GM12878 (cell line): ENCODE data around the gene DLX1. TPM values are rescaled to one million over a fixed set of nuclear protein-coding genes. Genes with fewer than 3 reads are reported as not detected.

Experiments used
- ATAC-seq: fragments of 200-7000 bp; cut with Tn5 transposase; 3 replicates; pipeline ENCODE4 v1.9.1; 2020; ENCODE audit warnings: mild to moderate bottlenecking, moderate library complexity
- BruUV-seq: library from RNA; stranded (reverse); fragments of 400-500 nt; replicated peaks from 2 replicates; lab custom pipeline; 2021; lab: Mats Ljungman, UMichigan
- CTCF ChIA-PET: fragments of 300-600 bp; sonication (Branson Sonifier 250); formaldehyde crosslinking; extraction: SDS; loops from one replicate; lab custom pipeline; 2021; ENCODE audit warnings: inconsistent platforms; lab: Yijun Ruan, JAX
- POLR2A ChIA-PET: fragments of 350-600 bp; formaldehyde crosslinking; extraction: SDS; loops from one replicate; lab custom pipeline; 2021; ENCODE audit warnings: inconsistent platforms; lab: Charles Lee
- RAD21 ChIA-PET: fragments of 300-600 bp; sonication (Branson Sonifier 250); formaldehyde crosslinking; loops from one replicate; lab custom pipeline; 2023; ENCODE audit warnings: antibody characterized with exemption; ENCODE audit not compliant: unreplicated experiment; lab: Charles Lee
- SMC1A ChIA-PET: fragments of 300-600 bp; sonication (Branson Sonifier 250); formaldehyde crosslinking; loops from one replicate; lab custom pipeline; 2023; ENCODE audit not compliant: unreplicated experiment, uncharacterized antibody; lab: Charles Lee
- DNase-seq: peaks from one replicate; pipeline ENCODE4 v3.0.0-alpha.2; 2011; ENCODE audit warnings: low read depth, low spot score
- FAIRE-seq: peaks from 3 replicates; lab custom pipeline; 2011; peaks lifted over from hg19 to GRCh38; lab: Jason Lieb, UNC
- H2AFZ ChIP-seq: 2 replicates; pipeline ENCODE4 v1.6.0; 2011; ENCODE audit warnings: low read depth, low read length, control low read depth; ENCODE audit not compliant: control insufficient read depth
- H3K27ac ChIP-seq: 2 replicates; pipeline ENCODE4 v1.5.1; 2011; ENCODE audit warnings: control low read depth; ENCODE audit not compliant: control insufficient read depth, insufficient read depth
- H3K27me3 ChIP-seq, 2 experiments: replicated peaks in 1 of 2; 2 replicates each; pipeline versions ENCODE4 v1.6.0 to v1.6.1; 2011; ENCODE audit warnings: low read length in 1 of 2; ENCODE audit not compliant: control insufficient read depth in 2 of 2, insufficient read depth in 2 of 2
- H3K36me3 ChIP-seq, 2 experiments: 2 replicates each; pipeline ENCODE4 v1.5.1; 2011; ENCODE audit warnings: low read length in 1 of 2; ENCODE audit not compliant: control insufficient read depth in 2 of 2, insufficient read depth in 2 of 2
- H3K4me1 ChIP-seq: 2 replicates; pipeline ENCODE4 v1.6.1; 2011; ENCODE audit warnings: mild to moderate bottlenecking, low read length, moderate library complexity, mixed read lengths; ENCODE audit not compliant: control insufficient read depth, insufficient read depth
- H3K4me2 ChIP-seq: 2 replicates; pipeline ENCODE4 v1.6.0; 2011; ENCODE audit warnings: control low read depth; ENCODE audit not compliant: control insufficient read depth, insufficient read depth
- H3K4me3 ChIP-seq: fragments of 200-600 bp; sonication (generic); 2 replicates; pipeline ENCODE4 v1.5.1; 2016
- H3K79me2 ChIP-seq: 2 replicates; pipeline ENCODE4 v1.6.0; 2011; ENCODE audit warnings: low read length; ENCODE audit not compliant: control insufficient read depth, insufficient read depth
- H3K9ac ChIP-seq: 2 replicates; pipeline ENCODE4 v1.8.0; 2011; ENCODE audit warnings: low read length, control low read depth, mixed read lengths; ENCODE audit not compliant: control insufficient read depth, insufficient read depth
- H3K9me3 ChIP-seq: replicated peaks from 3 replicates; pipeline ENCODE4 v1.5.1; 2011; ENCODE audit warnings: mild to moderate bottlenecking, low read length; ENCODE audit not compliant: control insufficient read depth, insufficient read depth
- H4K20me1 ChIP-seq: 2 replicates; pipeline ENCODE4 v1.6.0; 2011; ENCODE audit not compliant: control insufficient read depth, insufficient read depth
- CHD2 ChIP-seq: IDR thresholded peaks from 2 replicates; pipeline ENCODE4 v1.6.1; 2011; ENCODE audit warnings: low read depth, low read length, improper control_type of control experiment, borderline replicate concordance
- JUNB ChIP-seq: IDR thresholded peaks from 2 replicates; pipeline ENCODE4 v1.6.1; 2016; ENCODE audit warnings: antibody characterized with exemption, mild to moderate bottlenecking
- MYB ChIP-seq: fragments of 150-350 bp; IDR thresholded peaks from 2 replicates; pipeline ENCODE4 v1.6.1; 2014; ENCODE audit warnings: mild to moderate bottlenecking, low read depth, low read length, borderline replicate concordance
- NRF1 ChIP-seq: conservative IDR thresholded peaks from 2 replicates; pipeline ENCODE4 v1.6.1; 2011; ENCODE audit warnings: mild to moderate bottlenecking, low read depth, low read length, improper control_type of control experiment
- POLR2AphosphoS2 ChIP-seq: IDR thresholded peaks from 2 replicates; pipeline ENCODE4 v1.6.1; 2011; ENCODE audit warnings: low read depth, mild to moderate bottlenecking, low read length, improper control_type of control experiment, moderate library complexity
- RAD51 ChIP-seq: fragments of 450-650 bp; IDR thresholded peaks from 2 replicates; pipeline ENCODE4 v1.6.1; 2016; ENCODE audit warnings: moderate library complexity, mild to moderate bottlenecking, inconsistent platforms
- SIX5 ChIP-seq: IDR thresholded peaks from 2 replicates; pipeline ENCODE4 v1.6.1; 2011; ENCODE audit warnings: mild to moderate bottlenecking, low read depth, low read length, moderate library complexity; ENCODE audit not compliant: severe bottlenecking
- SMARCA5 ChIP-seq: fragments of 450-650 bp; IDR thresholded peaks from 2 replicates; pipeline ENCODE4 v1.6.1; 2017; ENCODE audit warnings: mild to moderate bottlenecking
- SP1 ChIP-seq: IDR thresholded peaks from one replicate; pipeline ENCODE4 v1.6.1; 2011; ENCODE audit warnings: low read depth, low read length
- SREBF1 ChIP-seq: IDR thresholded peaks from 2 replicates; pipeline ENCODE4 v1.6.1; 2012; ENCODE audit warnings: mild to moderate bottlenecking, low read length
- STAT1 ChIP-seq: fragments of 450-650 bp; conservative IDR thresholded peaks from 2 replicates; pipeline ENCODE4 v1.6.1; 2014; ENCODE audit warnings: antibody characterized with exemption, mild to moderate bottlenecking
- WGBS: methylation state at CpG from one replicate; pipeline ENCODE4 v1.1.6; 2016; ENCODE audit warnings: low lambda C conversion rate; ENCODE audit not compliant: insufficient replicate concordance, insufficient coverage; ENCODE audit errors: missing lambda C conversion rate; 5-methylcytosine and 5-hydroxymethylcytosine counted together
- in situ Hi-C: fragments of 300-500 bp; cut with MboI; formaldehyde crosslinking; loops from 9 replicates; pipeline ENCODE4 v1.14.3; 2018; ENCODE audit warnings: mixed read lengths
- intact Hi-C: fragments of 100-400 bp; cut with micrococcal nuclease; formaldehyde crosslinking; loops from one replicate; pipeline ENCODE4 v1.14.2; 2022; ENCODE audit not compliant: unreplicated experiment
- polyA plus RNA-seq, 11 experiments: library from polyadenylated mRNA; depleted of rRNA in 4 of 11; unstranded in 6 of 11; stranded (reverse) in 5 of 11; fragments of >200 nt; fragmentation: Nextera tagmentation in 4 of 11; fragmentation: Illumina TruSeq in 1 of 11; extraction: Ambion mirVana in 4 of 11; extraction: Trizol in 1 of 11; gene quantifications; 1 replicate in 1 of 11; 2 replicates in 10 of 11; pipeline versions ENCODE4 v1.2.1 to v1.2.3, GENCODE V29; 2011 to 2016; ENCODE audit warnings: inconsistent platforms in 2 of 11, missing spikeins in 2 of 11, low read depth in 1 of 11
- total RNA-seq, 4 experiments: library from RNA; depleted of rRNA in 3 of 4; stranded (reverse); fragments of >200 nt in 3 of 4; fragmentation: Illumina TruSeq in 1 of 4; extraction: Trizol in 1 of 4; gene quantifications; 2 replicates each; pipeline versions ENCODE4 v1.2.1 to v1.2.3, GENCODE V29; 2013 to 2021
- TF ChIP-seq, protein P1 (sequence below): fragments of 450-650 bp; formaldehyde crosslinking; IDR thresholded peaks from 2 replicates; pipeline ENCODE4 v1.5.0; 2022; ENCODE audit warnings: mild to moderate bottlenecking, missing genetic modification characterization
- TF ChIP-seq, protein P2 (sequence below): fragments of 450-650 bp; IDR thresholded peaks from 2 replicates; pipeline ENCODE4 v1.6.1; 2017; ENCODE audit warnings: mild to moderate bottlenecking, moderate library complexity

DLX1 gene
- total and polyA plus RNA-seq, 10 of the 15 experiments (the other 5 are each of a cell fraction or from before 2014, with no cell fraction given), result 0.06 TPM; not detected in 9

DNA sequence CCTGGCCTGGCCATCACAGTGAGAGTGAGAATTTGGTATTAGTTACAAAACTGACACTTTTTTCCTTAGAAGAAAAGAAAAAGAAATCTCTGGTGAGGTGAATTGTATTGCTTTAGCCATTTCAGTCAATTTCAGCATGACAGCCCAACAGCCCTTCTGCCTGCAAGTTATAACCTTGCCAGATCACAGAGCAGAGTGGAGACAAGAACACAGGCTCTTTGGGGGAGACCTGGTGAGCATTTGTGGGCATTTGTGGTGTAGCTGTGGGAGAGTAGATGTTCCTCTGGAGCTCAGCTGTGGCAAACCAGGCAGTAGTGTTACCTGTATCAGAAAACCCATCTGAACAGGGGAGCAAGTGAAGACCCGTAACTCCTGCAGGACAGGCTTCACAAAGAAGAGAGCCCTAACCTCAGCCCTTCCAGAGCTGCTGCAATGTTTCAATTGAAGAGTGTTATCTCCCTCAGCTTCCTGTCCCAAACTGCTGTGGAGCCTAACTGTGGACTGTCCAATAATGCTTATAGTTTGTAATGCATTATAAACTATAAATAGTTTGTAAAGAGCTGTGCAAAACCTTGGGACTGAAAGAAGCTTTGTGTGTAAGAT is 22.8 kb upstream of the DLX1 start (continued):
- TF ChIP-seq, protein P1, sequence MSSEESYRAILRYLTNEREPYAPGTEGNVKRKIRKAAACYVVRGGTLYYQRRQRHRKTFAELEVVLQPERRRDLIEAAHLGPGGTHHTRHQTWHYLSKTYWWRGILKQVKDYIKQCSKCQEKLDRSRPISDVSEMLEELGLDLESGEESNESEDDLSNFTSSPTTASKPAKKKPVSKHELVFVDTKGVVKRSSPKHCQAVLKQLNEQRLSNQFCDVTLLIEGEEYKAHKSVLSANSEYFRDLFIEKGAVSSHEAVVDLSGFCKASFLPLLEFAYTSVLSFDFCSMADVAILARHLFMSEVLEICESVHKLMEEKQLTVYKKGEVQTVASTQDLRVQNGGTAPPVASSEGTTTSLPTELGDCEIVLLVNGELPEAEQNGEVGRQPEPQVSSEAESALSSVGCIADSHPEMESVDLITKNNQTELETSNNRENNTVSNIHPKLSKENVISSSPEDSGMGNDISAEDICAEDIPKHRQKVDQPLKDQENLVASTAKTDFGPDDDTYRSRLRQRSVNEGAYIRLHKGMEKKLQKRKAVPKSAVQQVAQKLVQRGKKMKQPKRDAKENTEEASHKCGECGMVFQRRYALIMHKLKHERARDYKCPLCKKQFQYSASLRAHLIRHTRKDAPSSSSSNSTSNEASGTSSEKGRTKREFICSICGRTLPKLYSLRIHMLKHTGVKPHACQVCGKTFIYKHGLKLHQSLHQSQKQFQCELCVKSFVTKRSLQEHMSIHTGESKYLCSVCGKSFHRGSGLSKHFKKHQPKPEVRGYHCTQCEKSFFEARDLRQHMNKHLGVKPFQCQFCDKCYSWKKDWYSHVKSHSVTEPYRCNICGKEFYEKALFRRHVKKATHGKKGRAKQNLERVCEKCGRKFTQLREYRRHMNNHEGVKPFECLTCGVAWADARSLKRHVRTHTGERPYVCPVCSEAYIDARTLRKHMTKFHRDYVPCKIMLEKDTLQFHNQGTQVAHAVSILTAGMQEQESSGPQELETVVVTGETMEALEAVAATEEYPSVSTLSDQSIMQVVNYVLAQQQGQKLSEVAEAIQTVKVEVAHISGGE (CRISPR knock-in tag), result no peak
- TF ChIP-seq SP1, result no peak
- TF ChIP-seq JUNB, result no peak
- no peak for TF ChIP-seq POLR2AphosphoS2

DNA sequence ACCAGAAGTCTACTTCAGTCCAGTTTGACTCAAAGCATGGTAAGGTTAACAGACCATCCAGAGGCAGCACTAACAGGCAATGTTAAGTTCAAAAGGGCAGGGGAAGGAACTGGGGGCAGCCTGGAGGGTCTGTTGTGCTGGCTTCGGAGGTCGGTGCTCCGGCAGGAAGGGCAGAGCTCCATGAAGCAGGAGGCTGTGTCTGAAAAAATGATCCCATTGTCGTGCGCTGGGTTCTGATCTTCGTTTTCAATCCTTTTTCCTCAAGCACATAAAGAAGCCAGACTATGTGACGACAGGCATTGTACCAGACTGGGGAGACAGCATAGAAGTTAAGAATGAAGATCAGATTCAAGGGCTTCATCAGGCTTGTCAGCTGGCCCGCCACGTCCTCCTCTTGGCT is 21.9 kb upstream of the DLX1 start:
- H3K27ac ChIP-seq, result no peak overlapping the region
- no peaks in the 10 kb centered on the region for H4K20me1 ChIP-seq
- 0 out of 4 replicates have a peak, but pooled peaks cover 0 to 3% of the 10 kb centered on the region in 2 experiments for H3K36me3 ChIP-seq
- no peak overlapping the region for H2AFZ ChIP-seq
- no peaks in the 10 kb centered on the region for H3K9me3 ChIP-seq
- BruUV-seq, result no TSS peak
- no peak overlapping the region for H3K4me3 ChIP-seq
- ChIA-PET SMC1A (interaction anchor here (0.7 to 1.0 kb wide), 2 partner anchors 19 to 51 kb away, joined by 3 read pairs; no protein-coding TSS in a partner anchor), RAD21 (no interaction called here), CTCF (interaction anchor here (0.6 to 0.8 kb wide), 2 partner anchors 10 to 13 kb away, joined by 3 to 4 read pairs; no protein-coding TSS in a partner anchor), POLR2A (no interaction called here)
- FAIRE-seq, result no peak
- in situ Hi-C loops, result no loop called here
- no peaks in the 10 kb centered on the region for H3K27me3 ChIP-seq
- no peak overlapping the region for H3K9ac ChIP-seq
- H3K79me2 ChIP-seq, result no peaks in the 10 kb centered on the region
- TF ChIP-seq SMARCA5 (no peak), RAD51 (no peak), MYB (no peak), STAT1 (no peak), SREBF1 (no peak), NRF1 (no peak), SIX5 (no peak), CHD2 (no peak)
- TF ChIP-seq, protein P2, sequence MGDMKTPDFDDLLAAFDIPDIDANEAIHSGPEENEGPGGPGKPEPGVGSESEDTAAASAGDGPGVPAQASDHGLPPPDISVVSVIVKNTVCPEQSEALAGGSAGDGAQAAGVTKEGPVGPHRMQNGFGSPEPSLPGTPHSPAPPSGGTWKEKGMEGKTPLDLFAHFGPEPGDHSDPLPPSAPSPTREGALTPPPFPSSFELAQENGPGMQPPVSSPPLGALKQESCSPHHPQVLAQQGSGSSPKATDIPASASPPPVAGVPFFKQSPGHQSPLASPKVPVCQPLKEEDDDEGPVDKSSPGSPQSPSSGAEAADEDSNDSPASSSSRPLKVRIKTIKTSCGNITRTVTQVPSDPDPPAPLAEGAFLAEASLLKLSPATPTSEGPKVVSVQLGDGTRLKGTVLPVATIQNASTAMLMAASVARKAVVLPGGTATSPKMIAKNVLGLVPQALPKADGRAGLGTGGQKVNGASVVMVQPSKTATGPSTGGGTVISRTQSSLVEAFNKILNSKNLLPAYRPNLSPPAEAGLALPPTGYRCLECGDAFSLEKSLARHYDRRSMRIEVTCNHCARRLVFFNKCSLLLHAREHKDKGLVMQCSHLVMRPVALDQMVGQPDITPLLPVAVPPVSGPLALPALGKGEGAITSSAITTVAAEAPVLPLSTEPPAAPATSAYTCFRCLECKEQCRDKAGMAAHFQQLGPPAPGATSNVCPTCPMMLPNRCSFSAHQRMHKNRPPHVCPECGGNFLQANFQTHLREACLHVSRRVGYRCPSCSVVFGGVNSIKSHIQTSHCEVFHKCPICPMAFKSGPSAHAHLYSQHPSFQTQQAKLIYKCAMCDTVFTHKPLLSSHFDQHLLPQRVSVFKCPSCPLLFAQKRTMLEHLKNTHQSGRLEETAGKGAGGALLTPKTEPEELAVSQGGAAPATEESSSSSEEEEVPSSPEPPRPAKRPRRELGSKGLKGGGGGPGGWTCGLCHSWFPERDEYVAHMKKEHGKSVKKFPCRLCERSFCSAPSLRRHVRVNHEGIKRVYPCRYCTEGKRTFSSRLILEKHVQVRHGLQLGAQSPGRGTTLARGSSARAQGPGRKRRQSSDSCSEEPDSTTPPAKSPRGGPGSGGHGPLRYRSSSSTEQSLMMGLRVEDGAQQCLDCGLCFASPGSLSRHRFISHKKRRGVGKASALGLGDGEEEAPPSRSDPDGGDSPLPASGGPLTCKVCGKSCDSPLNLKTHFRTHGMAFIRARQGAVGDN, result no peak
- DNase-seq, result no peak
- no peak overlapping the region for H3K4me2 ChIP-seq
- H3K4me1 ChIP-seq, result no peaks in the 10 kb centered on the region
- 91% methylated on average over 9 of the region's 9 CpGs for WGBS
- no peak for ATAC-seq
- intact Hi-C loops, result no loop called here
